ENCODE results near the gene CLDN22.
"Not testable (repeated sequence)": the region's sequence is repeated elsewhere in the genome, so short reads cannot be mapped to it uniquely, and the experiment has no call there.

GRCh38 chr4:183326387-183326786, 6.3 kb upstream of the CLDN22 start:
- not testable (repeated sequence) for TF ChIP-seq ESRRG (CRISPR knock-in tag; IDR thresholded peaks at IDR 0.05); POU6F1 (CRISPR knock-in tag; IDR thresholded peaks at IDR 0.05; ENCODE audit: borderline replicate concordance, low read depth); GLIS3 (CRISPR knock-in tag; IDR thresholded peaks at IDR 0.05); ISL1 (CRISPR knock-in tag; IDR thresholded peaks at IDR 0.05); ZFP3 (CRISPR knock-in tag; IDR thresholded peaks at IDR 0.05); OSR1 (CRISPR knock-in tag; IDR thresholded peaks at IDR 0.05)
- TF ChIP-seq, protein P1, sequence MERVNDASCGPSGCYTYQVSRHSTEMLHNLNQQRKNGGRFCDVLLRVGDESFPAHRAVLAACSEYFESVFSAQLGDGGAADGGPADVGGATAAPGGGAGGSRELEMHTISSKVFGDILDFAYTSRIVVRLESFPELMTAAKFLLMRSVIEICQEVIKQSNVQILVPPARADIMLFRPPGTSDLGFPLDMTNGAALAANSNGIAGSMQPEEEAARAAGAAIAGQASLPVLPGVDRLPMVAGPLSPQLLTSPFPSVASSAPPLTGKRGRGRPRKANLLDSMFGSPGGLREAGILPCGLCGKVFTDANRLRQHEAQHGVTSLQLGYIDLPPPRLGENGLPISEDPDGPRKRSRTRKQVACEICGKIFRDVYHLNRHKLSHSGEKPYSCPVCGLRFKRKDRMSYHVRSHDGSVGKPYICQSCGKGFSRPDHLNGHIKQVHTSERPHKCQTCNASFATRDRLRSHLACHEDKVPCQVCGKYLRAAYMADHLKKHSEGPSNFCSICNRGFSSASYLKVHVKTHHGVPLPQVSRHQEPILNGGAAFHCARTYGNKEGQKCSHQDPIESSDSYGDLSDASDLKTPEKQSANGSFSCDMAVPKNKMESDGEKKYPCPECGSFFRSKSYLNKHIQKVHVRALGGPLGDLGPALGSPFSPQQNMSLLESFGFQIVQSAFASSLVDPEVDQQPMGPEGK (CRISPR knock-in tag; IDR thresholded peaks at IDR 0.05; ENCODE audit: borderline replicate concordance): not testable (repeated sequence)
- TF ChIP-seq, protein P2, sequence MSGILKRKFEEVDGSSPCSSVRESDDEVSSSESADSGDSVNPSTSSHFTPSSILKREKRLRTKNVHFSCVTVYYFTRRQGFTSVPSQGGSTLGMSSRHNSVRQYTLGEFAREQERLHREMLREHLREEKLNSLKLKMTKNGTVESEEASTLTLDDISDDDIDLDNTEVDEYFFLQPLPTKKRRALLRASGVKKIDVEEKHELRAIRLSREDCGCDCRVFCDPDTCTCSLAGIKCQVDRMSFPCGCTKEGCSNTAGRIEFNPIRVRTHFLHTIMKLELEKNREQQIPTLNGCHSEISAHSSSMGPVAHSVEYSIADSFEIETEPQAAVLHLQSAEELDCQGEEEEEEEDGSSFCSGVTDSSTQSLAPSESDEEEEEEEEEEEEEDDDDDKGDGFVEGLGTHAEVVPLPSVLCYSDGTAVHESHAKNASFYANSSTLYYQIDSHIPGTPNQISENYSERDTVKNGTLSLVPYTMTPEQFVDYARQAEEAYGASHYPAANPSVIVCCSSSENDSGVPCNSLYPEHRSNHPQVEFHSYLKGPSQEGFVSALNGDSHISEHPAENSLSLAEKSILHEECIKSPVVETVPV (CRISPR knock-in tag; IDR thresholded peaks at IDR 0.05): not testable (repeated sequence)
